HEK293 (cell line): ENCODE measurements around the gene CNTFR.

Experiments
- CTCF ChIP-seq: fragments of 450-650 bp; formaldehyde crosslinking; IDR thresholded peaks from 2 replicates; pipeline ENCODE4 v1.5.1; 2016; ENCODE audit warnings: missing biosample characterization, missing genetic modification characterization
- PBX3 ChIP-seq: sonication (generic); formaldehyde crosslinking; IDR thresholded peaks from 2 replicates; pipeline ENCODE4 v1.8.1; 2022; ENCODE audit warnings: mild to moderate bottlenecking, moderate library complexity, missing genetic modification reagents
- PRDM10 ChIP-seq: fragments of 450-650 bp; formaldehyde crosslinking; IDR thresholded peaks from 2 replicates; pipeline ENCODE4 v1.5.1; 2016; ENCODE audit warnings: missing biosample characterization, missing genetic modification characterization
- REST ChIP-seq: fragments of 450-650 bp; formaldehyde crosslinking; IDR thresholded peaks from 2 replicates; pipeline ENCODE4 v1.5.1; 2016; ENCODE audit warnings: missing biosample characterization, missing genetic modification characterization
- TSHZ1 ChIP-seq: fragments of 450-650 bp; formaldehyde crosslinking; IDR thresholded peaks from 2 replicates; pipeline ENCODE4 v1.5.1; 2016; ENCODE audit warnings: missing biosample characterization, missing genetic modification characterization, borderline replicate concordance
- ZFP41 ChIP-seq: fragments of 450-650 bp; formaldehyde crosslinking; IDR thresholded peaks from 2 replicates; pipeline ENCODE4 v1.5.1; 2016; ENCODE audit warnings: missing biosample characterization, missing genetic modification characterization, borderline replicate concordance
- ZNF2 ChIP-seq: fragments of 450-650 bp; formaldehyde crosslinking; IDR thresholded peaks from 2 replicates; pipeline ENCODE4 v1.5.1; 2016; ENCODE audit warnings: missing biosample characterization, missing genetic modification characterization
- ZNF24 ChIP-seq: fragments of 450-650 bp; formaldehyde crosslinking; IDR thresholded peaks from 2 replicates; pipeline ENCODE4 v1.5.1; 2016; ENCODE audit warnings: missing biosample characterization, missing genetic modification characterization
- ZNF513 ChIP-seq: fragments of 450-650 bp; IDR thresholded peaks from 2 replicates; pipeline ENCODE4 v1.5.1; 2018; ENCODE audit warnings: missing biosample characterization, missing genetic modification characterization

GRCh38 chr9:34540827-34541226 lies 48.7 kb downstream of the CNTFR start:
- TF ChIP-seq ZNF24 (tag by site-specific recombination) (no peak), REST (tag by site-specific recombination) (no peak), CTCF (tag by site-specific recombination) (no peak), PRDM10 (no peak), PBX3 (CRISPR knock-in tag) (no peak), ZFP41 (no peak), TSHZ1 (tag by site-specific recombination) (no peak), ZNF2 (tag by site-specific recombination) (no peak), ZNF513 (no peak)
